GM10847 (cell line): ENCODE measurements around the gene MFAP3L.

Source experiments
- POLR2A ChIP-seq: IDR thresholded peaks from 2 replicates; pipeline ENCODE4 v1.6.1; 2011; ENCODE audit not compliant: insufficient read length; ENCODE audit errors: extremely low read depth

The MFAP3L gene

DNA sequence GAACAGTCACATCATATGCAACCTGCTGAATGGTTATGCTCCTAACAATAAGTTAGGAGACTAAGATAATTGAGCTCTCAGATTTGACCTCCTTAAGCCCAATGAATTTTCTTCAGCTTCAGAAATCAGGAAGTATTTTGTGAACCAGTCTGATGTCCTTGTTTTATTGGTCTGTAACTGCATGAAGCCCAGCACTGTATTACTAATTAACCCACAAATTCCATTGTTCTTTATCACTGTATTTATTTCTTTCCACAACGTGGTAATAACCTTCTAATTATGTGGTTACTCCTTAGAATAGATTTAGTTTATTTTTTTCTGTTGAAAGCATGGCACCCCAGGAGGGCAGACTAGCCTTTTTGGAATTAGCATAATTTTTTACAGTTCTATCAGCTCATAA is 3.9 kb upstream of the MFAP3L start:
- TF ChIP-seq POLR2A, result no peak

DNA sequence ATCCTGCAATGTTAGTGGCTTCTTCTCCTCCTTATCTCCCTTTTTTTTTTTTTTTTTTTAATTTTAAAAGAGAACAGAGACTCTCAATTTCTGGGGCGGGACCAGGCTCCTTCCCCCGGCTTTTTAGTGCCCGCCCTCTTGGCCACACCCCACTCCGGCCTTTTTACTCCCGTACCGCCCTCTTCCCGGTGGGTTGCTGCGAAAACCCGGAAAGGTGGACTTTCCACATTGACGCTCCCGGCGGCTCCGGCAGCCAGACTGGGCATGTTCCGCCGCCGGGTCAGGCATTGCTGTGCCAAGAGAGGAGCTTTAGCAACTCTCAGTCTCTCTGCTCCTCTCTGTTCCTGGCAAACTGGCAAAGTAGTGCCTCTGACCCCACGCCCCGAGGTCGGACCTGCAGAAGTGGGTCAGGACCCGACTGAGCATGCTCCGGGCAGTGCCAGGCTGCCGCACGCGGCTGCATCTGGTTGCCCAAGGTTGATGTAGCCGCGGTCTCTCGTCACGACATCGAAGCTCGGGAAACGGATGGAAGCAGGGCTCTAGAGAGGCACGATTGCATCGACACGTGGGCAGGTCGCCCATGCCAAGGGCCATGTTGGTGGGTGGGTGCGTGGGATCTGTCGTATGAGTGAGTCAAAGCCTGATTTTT is 1.1 kb upstream of the MFAP3L start:
- no peak for TF ChIP-seq POLR2A

DNA sequence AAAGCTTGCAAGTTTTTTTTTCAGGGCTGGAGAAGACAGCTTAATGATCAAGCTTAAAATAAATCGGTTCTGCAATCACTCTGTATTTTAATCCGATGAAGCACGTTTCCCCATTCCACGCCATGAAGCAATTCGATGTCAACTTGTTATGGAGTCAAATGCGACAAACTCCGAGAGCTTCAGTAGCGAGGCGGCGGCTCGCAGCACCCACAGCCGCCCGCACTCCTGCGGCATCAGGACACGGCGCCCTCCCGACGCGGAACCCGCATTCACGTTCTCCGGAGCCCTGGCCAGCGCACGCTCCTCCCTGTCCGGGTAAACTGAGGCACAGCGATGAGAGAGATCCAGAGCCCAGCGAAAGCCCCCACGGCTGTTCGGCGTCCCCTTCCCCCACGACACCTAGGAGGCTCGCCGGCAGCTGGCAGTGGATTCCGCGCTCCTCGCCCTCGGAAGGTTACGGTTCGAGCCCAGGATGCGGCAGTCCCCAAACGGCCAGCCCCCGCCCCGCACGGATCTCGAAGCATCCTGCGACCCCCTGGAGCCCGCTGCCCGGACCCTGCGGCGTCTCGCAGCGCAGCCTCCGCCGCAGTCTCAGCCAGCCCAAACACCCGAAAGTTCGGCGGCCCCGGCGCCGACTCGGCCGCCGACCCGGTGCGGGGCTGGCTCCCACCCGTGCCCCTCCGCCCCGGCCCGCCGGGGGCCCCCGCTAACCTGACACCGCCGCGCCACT is 507 bp downstream of the MFAP3L start:
- TF ChIP-seq POLR2A, result no peak

DNA sequence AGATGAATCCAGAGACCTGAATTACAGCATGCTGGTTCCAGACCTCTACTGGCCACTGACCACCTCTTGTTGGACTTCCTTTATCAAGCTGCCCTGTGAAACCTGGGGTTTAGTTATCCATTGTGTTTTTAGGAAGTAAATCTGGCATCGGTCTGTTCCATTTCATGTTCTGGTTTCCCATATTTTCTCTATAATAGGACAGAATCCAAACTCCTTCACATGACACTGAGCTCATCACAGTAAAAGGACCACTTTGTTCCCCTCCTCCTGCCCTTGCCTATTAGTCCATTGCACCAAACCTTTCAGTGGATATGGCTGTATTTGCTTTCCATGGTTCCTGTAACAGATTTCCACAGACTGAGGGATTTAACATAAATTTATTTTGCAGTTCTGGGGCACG is 4.0 kb downstream of the MFAP3L start:
- TF ChIP-seq POLR2A, result no peak

DNA sequence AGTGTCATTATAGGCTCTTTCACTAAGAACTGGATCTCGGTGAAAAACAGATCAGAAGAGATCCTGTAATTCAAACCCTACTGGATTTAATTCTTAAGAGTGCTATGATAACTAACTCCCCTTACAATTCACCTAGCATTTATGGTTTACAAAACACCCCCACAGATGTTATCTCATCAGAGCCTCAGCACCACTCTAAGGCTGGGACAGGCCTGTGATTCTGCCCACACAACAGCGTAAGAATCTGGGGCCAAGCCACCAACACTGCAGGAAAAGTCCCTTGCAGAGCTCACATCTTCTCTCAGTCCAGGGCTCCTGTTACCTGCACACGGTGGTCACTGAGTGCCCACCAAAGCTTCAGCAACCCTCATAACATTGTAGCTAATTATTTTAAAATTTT is 8.9 kb downstream of the MFAP3L start:
- no peak for TF ChIP-seq POLR2A

DNA sequence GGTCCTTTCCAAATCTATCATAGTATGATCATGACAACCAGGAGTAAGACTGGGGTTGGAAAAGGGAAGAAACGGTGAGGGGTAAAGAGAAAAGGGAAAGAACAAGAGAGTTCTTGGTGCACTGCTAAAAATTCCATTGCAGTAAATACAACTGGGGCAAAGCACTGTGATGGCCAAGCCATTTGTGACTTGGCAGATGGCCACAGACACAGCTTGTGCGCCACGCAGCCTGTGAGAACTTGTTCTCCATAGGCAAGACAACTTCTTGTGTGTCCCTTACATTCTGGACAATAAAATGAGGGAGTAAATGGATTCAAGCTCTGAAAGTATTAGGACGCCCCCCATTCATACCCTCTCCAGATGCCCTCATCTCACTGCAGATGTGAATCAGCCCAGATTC is 10.9 kb downstream of the MFAP3L start:
- no peak for TF ChIP-seq POLR2A

DNA sequence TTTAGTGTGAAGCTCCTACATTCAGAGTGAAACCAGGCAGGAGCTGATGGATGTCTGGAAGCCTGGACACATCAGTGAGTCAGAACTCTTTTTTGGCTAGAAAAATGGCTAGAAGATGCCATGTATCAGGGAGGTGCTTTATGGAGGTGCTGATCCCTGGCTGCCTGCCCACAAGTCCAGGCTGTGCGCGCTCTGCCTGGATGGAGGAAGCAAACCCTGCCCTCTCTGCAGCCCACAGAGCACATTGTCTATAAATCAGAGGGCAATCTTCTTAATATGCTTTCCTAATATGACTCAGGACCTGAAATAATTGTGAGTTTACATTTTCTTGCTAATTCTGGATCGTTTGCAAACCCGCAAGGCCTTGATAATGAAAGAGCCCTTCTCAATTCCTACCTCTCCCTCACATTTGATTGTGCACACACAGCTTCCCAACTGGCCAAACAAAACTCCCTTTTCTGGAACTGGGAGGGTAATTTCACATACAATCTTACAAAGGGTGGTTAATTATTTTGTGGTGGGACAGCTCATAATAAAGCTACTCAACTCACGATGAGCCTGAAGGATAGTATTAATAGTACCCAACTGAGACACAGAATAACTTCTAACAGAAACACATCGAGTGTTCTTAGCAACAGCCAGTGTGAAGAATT is 11.7 kb downstream of the MFAP3L start:
- TF ChIP-seq POLR2A, result no peak

DNA sequence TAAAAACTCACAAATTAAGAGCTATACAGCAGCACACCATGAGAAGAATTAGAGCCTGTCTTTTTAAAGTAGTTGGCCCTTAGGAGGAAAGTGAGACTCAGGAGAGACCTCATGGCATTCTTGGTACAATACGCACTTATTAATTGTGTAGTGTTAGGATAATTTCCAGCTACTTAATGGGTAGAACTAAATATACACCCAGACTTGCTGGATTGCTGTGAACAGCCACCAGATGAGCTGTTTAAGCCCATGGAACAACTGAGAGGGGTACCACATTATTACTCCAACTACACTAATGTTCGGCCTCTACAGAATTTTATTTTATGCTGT is 13.6 kb downstream of the MFAP3L start:
- TF ChIP-seq POLR2A, result no peak

DNA sequence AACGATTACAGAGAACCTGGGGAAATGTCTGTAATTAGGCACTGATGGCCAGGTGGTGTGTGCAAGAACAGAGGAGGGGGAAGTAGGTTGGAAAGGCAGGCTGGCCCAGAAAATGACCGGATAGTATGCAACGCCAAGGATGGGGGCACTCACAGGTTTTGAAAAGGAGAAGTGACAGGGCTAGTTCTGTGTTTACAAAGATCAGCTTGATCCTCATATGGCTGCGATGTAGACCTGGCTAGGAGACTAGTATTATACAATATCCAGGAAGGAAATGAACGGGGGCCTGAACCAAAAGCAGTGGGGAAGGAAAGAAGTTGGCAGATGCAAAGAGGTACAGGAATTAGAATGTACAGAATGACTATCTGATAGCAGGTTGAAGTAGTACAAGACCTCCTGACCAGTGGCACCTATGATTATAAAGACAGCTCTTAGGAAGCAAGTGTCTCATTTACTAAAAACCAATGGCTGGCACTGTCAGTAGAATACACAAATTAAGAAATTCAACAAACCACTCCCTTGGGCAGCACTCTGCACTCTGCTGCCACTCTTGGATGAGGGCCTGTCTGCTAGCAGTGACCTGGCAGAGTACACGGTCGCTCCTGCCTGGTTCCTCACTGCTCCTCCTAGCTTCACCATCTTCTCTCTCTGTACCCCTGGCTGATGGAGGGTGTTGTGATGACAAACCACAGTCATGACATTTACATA is 14.1 kb downstream of the MFAP3L start:
- TF ChIP-seq POLR2A, result no peak

DNA sequence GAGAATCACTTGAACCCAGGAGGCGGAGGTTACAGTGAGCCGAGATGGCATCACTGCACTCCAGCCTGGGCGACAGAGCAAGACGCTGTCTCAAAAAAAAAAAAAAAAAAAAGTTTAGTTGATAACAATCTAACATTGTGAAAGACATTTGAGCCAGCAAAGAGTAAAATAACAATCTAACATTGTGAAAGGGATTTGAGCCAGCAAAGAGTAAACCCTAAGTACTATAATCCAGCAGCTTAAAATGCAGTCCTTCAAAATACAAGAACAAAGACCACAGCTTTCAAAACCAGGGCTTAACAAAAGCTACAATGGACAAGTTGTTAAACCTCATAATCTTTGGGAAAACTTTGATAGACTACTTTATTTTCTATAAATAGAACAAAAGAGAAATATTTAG is 16.9 kb downstream of the MFAP3L start:
- TF ChIP-seq POLR2A, result no peak

DNA sequence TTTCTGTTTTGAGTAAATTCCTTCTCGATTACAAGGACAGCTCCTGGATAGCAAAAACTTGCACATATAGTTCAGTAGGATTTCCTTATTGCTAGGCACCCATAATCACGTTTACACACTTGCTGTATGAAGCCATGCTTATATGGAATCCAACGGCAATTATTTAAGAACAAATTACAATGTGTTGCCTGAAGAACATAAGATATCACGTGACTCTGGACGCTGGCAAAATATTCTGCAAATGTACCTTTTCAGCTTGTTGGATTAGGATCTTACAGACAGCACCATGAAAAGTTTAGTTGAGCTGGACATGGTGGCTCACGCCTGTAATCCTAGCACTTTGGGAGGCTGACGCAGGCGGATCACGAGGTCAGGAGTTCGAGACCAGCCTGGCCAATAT is 17.4 kb downstream of the MFAP3L start:
- TF ChIP-seq POLR2A, result no peak

DNA sequence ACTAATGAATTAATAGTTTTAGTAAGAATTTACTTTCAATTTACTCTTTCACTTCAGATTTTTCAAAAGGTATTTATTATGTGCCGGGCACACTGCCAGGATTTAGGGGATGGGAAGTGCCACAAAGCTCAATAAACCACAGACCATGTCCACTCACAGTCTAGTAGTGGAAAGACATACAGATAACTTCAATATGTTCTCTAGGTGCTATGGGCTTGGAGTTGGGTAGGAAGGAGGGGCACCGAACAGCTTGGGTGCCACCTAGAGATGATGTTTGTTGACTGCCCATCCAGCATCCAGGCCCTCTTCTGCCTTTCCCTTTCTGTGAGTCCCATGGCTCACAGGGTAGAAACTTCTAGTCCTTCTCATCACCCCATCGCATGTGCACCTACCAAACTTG is 17.8 kb downstream of the MFAP3L start:
- no peak for TF ChIP-seq POLR2A

DNA sequence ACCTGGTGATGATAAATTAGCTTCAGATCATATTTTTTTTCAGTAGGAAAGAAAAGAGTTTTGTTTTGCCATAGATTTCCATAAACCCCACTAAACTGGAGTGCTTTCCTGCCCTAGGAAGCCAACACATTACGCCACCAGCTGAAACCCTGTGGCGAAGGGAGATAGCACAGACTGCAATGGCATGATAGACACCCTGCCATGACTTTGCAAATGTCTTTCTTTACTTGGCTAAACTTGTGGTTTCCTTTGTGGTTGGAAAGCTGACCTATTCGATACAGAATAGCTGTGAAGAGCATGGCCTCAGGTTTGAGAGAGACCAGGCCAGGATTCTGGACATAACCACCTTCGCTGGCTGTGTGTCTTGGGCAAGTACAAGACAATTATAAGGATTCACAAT is 19.1 kb downstream of the MFAP3L start:
- TF ChIP-seq POLR2A, result no peak

DNA sequence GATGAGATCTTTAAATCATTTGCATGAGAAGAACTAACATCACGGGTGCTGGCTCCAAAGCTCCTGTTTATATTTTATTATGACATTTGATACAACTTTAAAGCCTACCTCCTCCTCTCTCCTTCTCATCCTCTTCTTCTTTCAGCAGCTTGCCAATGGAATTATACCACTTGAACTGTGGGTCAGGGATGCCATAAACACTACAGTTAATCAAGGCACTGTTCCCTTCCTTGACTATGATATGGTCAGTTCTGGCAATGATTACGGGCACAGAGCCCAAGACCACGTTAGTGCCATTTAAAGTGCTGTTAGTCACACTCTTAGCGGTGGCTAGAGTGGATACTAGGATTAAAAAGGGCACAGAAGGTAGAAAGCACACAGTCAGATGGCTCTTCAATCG is 20.7 kb downstream of the MFAP3L start:
- TF ChIP-seq POLR2A, result no peak

DNA sequence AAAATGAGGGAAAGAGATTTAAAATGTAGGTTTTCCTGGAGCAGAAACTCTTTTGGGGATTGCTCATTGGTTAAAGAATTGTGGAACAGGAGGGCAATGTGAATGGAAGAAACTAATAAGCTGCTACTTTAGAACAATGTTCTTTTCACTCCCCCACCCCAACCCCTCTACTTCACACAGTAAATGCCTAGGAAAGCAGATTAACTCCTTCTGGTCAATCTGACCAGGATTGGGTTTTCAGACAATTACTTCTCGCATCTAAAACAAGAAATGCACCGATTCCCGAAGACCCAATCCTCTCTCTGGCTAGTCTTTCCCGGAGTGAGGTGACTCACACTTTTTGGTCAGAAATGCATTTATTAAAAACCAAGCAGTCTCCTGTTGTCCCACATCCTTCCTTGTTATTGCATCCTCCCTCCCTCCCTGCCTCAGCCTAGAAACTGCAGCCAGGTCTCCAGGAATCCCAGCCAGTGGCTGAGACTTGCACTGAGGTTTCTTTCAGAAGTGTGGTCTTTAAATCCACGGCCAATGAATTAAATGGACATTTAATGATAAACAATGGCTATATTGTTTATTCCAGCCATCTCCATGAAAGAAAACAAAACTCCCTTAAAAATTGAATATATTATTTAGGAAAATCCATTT is 21.4 kb downstream of the MFAP3L start:
- TF ChIP-seq POLR2A, result no peak
